CD4-positive, alpha-beta T cell treated with Interleukin-6 for 4 hours (primary cell): ENCODE results near the gene AP4B1.

Source experiments
- DNase-seq: peaks from one replicate; pipeline ENCODE4 v3.0.0-alpha.2; 2020; ENCODE audit warnings: mixed read lengths

The AP4B1 gene

GRCh38 chr1:113891631-113892220 lies 12.9 kb downstream of the AP4B1 start:
- no peak for DNase-seq

- no peak for DNase-seq
These were observed 13.8 kb downstream of the AP4B1 start for GRCh38 chr1:113890816-113891215.

- no peak for DNase-seq
These were observed 17.0 kb downstream of the AP4B1 start, which contains the start of gene BCL2L15 for GRCh38 chr1:113887402-113888175. BCL2L15 (minus strand) TSS chr1:113887581; CDS start chr1:113887375, 206 bp downstream.

GRCh38 chr1:113886417-113887401 lies 17.9 kb downstream of the AP4B1 start:
- no peak for DNase-seq

GRCh38 chr1:113881661-113882060 lies 22.9 kb downstream of the AP4B1 start:
- no peak for DNase-seq

GRCh38 chr1:113879739-113880038 lies 24.9 kb downstream of the AP4B1 start:
- no peak for DNase-seq

GRCh38 chr1:113876176-113876575 lies 28.4 kb downstream of the AP4B1 start:
- DNase-seq, result no peak

- no peak for DNase-seq
These were observed 28.9 kb downstream of the AP4B1 start for GRCh38 chr1:113875714-113876113.

- peak; percentile 23 for DNase-seq
These were observed 30.4 kb downstream of the AP4B1 start for GRCh38 chr1:113874012-113874879.

- DNase-seq, result no peak
These were observed 32.2 kb downstream of the AP4B1 start for GRCh38 chr1:113872219-113872935.

GRCh38 chr1:113871597-113872113 lies 32.9 kb downstream of the AP4B1 start, which contains the start of gene PTPN22:
PTPN22 (minus strand) TSS chr1:113871712.
- peak; percentile 84 for DNase-seq

GRCh38 chr1:113870778-113871177 lies 33.8 kb downstream of the AP4B1 start:
- peak; percentile 30 for DNase-seq

GRCh38 chr1:113868387-113869083 lies 36.1 kb downstream of the AP4B1 start:
- no peak for DNase-seq

GRCh38 chr1:113861641-113862040 lies 43.0 kb downstream of the AP4B1 start:
- no peak for DNase-seq

GRCh38 chr1:113860891-113861290 lies 43.7 kb downstream of the AP4B1 start:
- no peak for DNase-seq

GRCh38 chr1:113859478-113860175 lies 45.0 kb downstream of the AP4B1 start:
- no peak for DNase-seq

- DNase-seq, result no peak
These were observed 45.6 kb downstream of the AP4B1 start for GRCh38 chr1:113858982-113859381.

- DNase-seq, result no peak
These were observed 46.2 kb downstream of the AP4B1 start for GRCh38 chr1:113858418-113858817.

GRCh38 chr1:113857776-113858175 lies 46.8 kb downstream of the AP4B1 start:
- DNase-seq, result no peak

GRCh38 chr1:113856401-113856790 lies 48.2 kb downstream of the AP4B1 start:
- no peak for DNase-seq
